ENCODE data around the gene ASCC3. TPM values are rescaled to one million over a fixed set of nuclear protein-coding genes. Genes with fewer than 3 reads are reported as not detected.

ASCC3 gene
- total and polyA plus RNA-seq, 7 donors = 6.0 to 27.1 (median 22.4) TPM

GRCh38 chr6:100685747-100686146 lies 195.4 kb downstream of the ASCC3 start:
- TF ChIP-seq CTCF (IDR thresholded peaks at IDR 0.05) = no peak
- no peak for TF ChIP-seq POLR2AphosphoS5 (IDR thresholded peaks at IDR 0.05)
- TF ChIP-seq EP300 (IDR thresholded peaks at IDR 0.05) = no peak
- TF ChIP-seq POLR2A (IDR thresholded peaks at IDR 0.05) = no peak
- WGBS, 2 donors = 96 to 99% methylated on average over 2 of the region's 2 CpGs
- Histone ChIP-seq H3K27me3 (no peaks in the 10 kb centered on the region), H3K36me3 (no peaks in the 10 kb centered on the region), H3K9me3 (no peaks in the 10 kb centered on the region), H3K27ac (no peak overlapping the region), H3K4me3 (no peak overlapping the region), H3K4me1 (peaks cover 0 to 7% (median 0%) of the 10 kb centered on the region in 4 donors)
- DNase-seq = no peak
- intact Hi-C loops (cut with DNase I) = no loop called here

- H3K4me1 ChIP-seq = no peaks in the 10 kb centered on the region
- TF ChIP-seq EP300 (IDR thresholded peaks at IDR 0.05) (no peak), CTCF (IDR thresholded peaks at IDR 0.05) (no peak), POLR2AphosphoS5 (IDR thresholded peaks at IDR 0.05) (no peak), POLR2A (IDR thresholded peaks at IDR 0.05) (no peak)
- no peaks in the 10 kb centered on the region for H3K27me3 ChIP-seq
- no peak for DNase-seq
- H3K27ac ChIP-seq = no peak overlapping the region
- H3K9me3 ChIP-seq = no peaks in the 10 kb centered on the region
- 56 to 84% methylated on average over 1 of the region's 1 CpG for WGBS, 2 donors
- H3K4me3 ChIP-seq = no peak overlapping the region
- no peaks in the 10 kb centered on the region for H3K36me3 ChIP-seq
- intact Hi-C loops (cut with DNase I) = no loop called here
These were observed 201.0 kb downstream of the ASCC3 start for GRCh38 chr6:100680163-100680562.

DNA sequence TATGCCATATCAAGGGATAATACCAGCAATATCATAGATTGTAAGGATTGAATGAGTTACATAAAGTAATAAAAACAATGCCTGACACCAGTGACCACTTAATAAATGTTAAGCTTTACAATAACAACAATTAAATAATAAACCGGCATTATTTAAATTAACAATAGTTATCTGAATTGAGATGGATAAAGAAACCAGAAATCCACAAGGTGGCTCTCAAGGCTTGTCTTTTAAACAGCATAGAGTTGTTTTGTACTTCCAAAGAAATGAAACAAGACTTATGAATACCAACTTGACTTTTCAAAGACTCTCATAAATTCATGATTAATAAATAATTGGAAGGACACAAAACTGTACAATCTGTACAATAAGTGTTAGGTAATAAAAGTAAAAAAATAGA lies 203.1 kb downstream of the ASCC3 start:
- DNase-seq = no peak
- Histone ChIP-seq H3K36me3 (no peaks in the 10 kb centered on the region), H3K4me1 (no peaks in the 10 kb centered on the region), H3K27me3 (no peaks in the 10 kb centered on the region), H3K4me3 (no peak overlapping the region), H3K27ac (no peak overlapping the region), H3K9me3 (no peaks in the 10 kb centered on the region)
- intact Hi-C loops (cut with DNase I) = no loop called here
- TF ChIP-seq POLR2A (IDR thresholded peaks at IDR 0.05) (no peak), POLR2AphosphoS5 (IDR thresholded peaks at IDR 0.05) (no peak), CTCF (IDR thresholded peaks at IDR 0.05) (no peak), EP300 (IDR thresholded peaks at IDR 0.05) (no peak)
- 83 to 87% methylated on average over 1 of the region's 1 CpG for WGBS, 2 donors

GRCh38 chr6:100677240-100677639 lies 203.9 kb downstream of the ASCC3 start:
- H3K27ac ChIP-seq = no peak overlapping the region
- H3K36me3 ChIP-seq = no peaks in the 10 kb centered on the region
- TF ChIP-seq EP300 (IDR thresholded peaks at IDR 0.05) (no peak), CTCF (IDR thresholded peaks at IDR 0.05) (no peak), POLR2AphosphoS5 (IDR thresholded peaks at IDR 0.05) (no peak), POLR2A (IDR thresholded peaks at IDR 0.05) (no peak)
- no peaks in the 10 kb centered on the region for H3K4me1 ChIP-seq
- intact Hi-C loops (cut with DNase I) = no loop called here
- no peak for DNase-seq
- no peaks in the 10 kb centered on the region for H3K27me3 ChIP-seq
- 94 to 95% methylated on average over 1 of the region's 1 CpG for WGBS, 2 donors
- no peak overlapping the region for H3K4me3 ChIP-seq
- no peaks in the 10 kb centered on the region for H3K9me3 ChIP-seq

DNA sequence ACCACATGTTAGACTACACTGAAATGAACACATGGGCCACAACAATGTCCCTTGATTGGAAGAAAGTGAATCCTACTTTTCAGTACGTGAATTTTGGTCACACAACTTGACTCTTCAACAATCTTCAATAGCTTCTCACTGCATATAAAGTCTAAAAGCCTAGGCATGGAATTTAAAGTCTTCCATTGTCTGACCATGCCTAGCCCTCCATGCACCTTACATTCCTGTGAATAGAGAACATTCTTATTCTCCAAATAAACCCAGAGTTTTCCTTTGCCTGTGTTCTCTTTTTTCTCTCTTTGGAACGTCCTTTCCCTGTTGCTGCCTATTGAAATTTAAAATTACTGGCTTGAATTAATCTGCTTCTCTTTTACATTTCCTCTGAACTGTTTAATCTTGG lies 207.5 kb downstream of the ASCC3 start:
- no peaks in the 10 kb centered on the region for H3K9me3 ChIP-seq
- H3K27me3 ChIP-seq = no peaks in the 10 kb centered on the region
- intact Hi-C loops (cut with DNase I) = no loop called here
- 93 to 95% methylated on average over 2 of the region's 2 CpGs for WGBS, 2 donors
- H3K4me1 ChIP-seq = no peaks in the 10 kb centered on the region
- no peak for DNase-seq
- H3K27ac ChIP-seq = no peak overlapping the region
- H3K36me3 ChIP-seq = no peaks in the 10 kb centered on the region
- no peak overlapping the region for H3K4me3 ChIP-seq
- TF ChIP-seq POLR2AphosphoS5 (IDR thresholded peaks at IDR 0.05) = no peak
- TF ChIP-seq EP300 (IDR thresholded peaks at IDR 0.05) = no peak
- TF ChIP-seq POLR2A (IDR thresholded peaks at IDR 0.05) = no peak
- no peak for TF ChIP-seq CTCF (IDR thresholded peaks at IDR 0.05)
